GM19238 (cell line): ENCODE data around the gene HTR3D.
"Not testable (repeated sequence)": the region's sequence is repeated elsewhere in the genome, so short reads cannot be mapped to it uniquely, and the experiment has no call there.

Experiments
- DNase-seq: peaks from one replicate; pipeline ENCODE4 v3.0.0; 2011; ENCODE audit warnings: low spot score; ENCODE audit not compliant: insufficient read length

HTR3D gene

GRCh38 chr3:184016169-184016570 lies 15.4 kb upstream of the HTR3D start:
- no peak for DNase-seq

GRCh38 chr3:184016811-184017671 lies 14.5 kb upstream of the HTR3D start:
- DNase-seq, result peak; percentile 63

GRCh38 chr3:184017672-184018423 lies 13.7 kb upstream of the HTR3D start, which contains the start of gene ABCC5:
Gene ABCC5, minus strand, starts transcription at chr3:184017884. Its CDS starts 3,492 bp downstream, at chr3:184014392.
- peak; percentile 88 for DNase-seq

GRCh38 chr3:184018424-184018973 lies 13.0 kb upstream of the HTR3D start:
- no peak for DNase-seq

GRCh38 chr3:184022323-184022722 lies 9.2 kb upstream of the HTR3D start:
- DNase-seq, result no peak

- not testable (repeated sequence) for DNase-seq
These were observed 6.3 kb upstream of the HTR3D start for GRCh38 chr3:184025256-184025655.

- not testable (repeated sequence) for DNase-seq
These were observed 3.2 kb upstream of the HTR3D start for GRCh38 chr3:184028275-184028890.

- no peak for DNase-seq
These were observed 2.1 kb upstream of the HTR3D start for GRCh38 chr3:184029443-184029842.

GRCh38 chr3:184030536-184030935 lies 1.0 kb upstream of the HTR3D start:
- no peak for DNase-seq

GRCh38 chr3:184037816-184038215 lies 6.3 kb downstream of the HTR3D start:
- no peak for DNase-seq

- DNase-seq, result not testable (repeated sequence)
These were observed 6.8 kb downstream of the HTR3D start for GRCh38 chr3:184038307-184038706.

- DNase-seq, result no peak
These were observed 7.9 kb downstream of the HTR3D start for GRCh38 chr3:184039414-184039813.

- no peak for DNase-seq
These were observed 8.5 kb downstream of the HTR3D start for GRCh38 chr3:184040010-184040409.

- no peak for DNase-seq
These were observed 11.1 kb downstream of the HTR3D start for GRCh38 chr3:184042617-184043016.

- no peak for DNase-seq
These were observed 14.5 kb downstream of the HTR3D start for GRCh38 chr3:184045995-184046394.

GRCh38 chr3:184050217-184050847 lies 18.8 kb downstream of the HTR3D start:
- no peak for DNase-seq

GRCh38 chr3:184052767-184053166 lies 21.2 kb downstream of the HTR3D start, which contains the start of gene HTR3C:
Gene HTR3C, plus strand, starts transcription at chr3:184053047. Its CDS starts 34 bp downstream, at chr3:184053081.
- no peak for DNase-seq

GRCh38 chr3:184058029-184058428 lies 26.5 kb downstream of the HTR3D start:
- DNase-seq, result no peak

- no peak for DNase-seq
These were observed 27.9 kb downstream of the HTR3D start for GRCh38 chr3:184059424-184059823.

GRCh38 chr3:184062637-184063036 lies 31.1 kb downstream of the HTR3D start:
- no peak for DNase-seq

GRCh38 chr3:184066211-184066610 lies 34.7 kb downstream of the HTR3D start:
- DNase-seq, result no peak
